ENCODE results near the gene ZCCHC3.
A peak's percentile ranks its signal among the peaks of the same experiment; 100 is the strongest.
"Not testable (repeated sequence)": the region's sequence is repeated elsewhere in the genome, so short reads cannot be mapped to it uniquely, and the experiment has no call there.

Gene ZCCHC3

DNA sequence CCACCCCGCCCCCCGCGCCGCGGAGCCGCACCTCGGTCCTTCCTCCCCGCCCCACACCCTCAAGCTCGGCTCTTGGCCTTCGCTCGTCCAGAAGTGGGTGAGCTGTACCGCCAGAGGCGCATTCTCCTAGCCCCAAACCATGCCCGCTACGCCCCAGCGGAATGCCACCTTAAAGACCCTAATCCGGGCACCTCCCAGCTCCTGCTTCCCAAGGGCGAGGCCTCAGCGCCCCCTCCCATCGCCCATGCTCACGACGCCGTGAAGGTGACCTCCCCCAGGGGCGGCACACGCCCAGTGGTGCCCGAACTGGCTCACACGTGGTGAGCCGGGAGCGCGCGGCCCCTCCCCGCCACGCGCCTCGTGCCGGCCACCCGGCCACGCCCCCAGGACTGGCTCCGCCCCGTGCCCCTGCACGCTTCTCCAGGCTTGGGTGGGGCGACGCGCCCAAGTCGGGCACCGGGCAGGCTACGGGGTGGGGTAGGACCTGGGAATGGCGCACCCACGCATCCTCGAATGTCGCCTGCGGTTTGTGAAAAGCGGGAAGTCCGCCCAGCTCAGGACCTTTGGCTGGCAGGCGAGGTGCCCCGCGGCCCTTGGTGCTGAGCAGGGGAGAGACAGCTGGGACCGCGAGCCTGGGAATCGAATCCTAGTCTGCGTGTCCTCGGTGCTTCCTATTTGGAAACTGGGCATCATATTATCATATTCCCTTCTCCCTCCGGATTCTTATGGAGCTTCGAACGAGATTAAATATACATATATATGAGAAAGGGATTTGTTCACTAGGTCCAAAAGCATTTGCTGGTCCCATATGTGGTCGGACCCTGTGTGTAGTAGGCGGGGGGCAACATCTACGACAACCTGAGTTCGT is 27.0 kb downstream of the ZCCHC3 start:
- peaks cover 32% of the 10 kb centered on the region for H3K4me1 Mint-ChIP-seq
- DNase-seq (peak; percentile 86 to 92), ATAC-seq (peak; percentile 69)
- peak overlapping the region; percentile 89 to 90 for H3K4me3 Mint-ChIP-seq
- no peaks in the 10 kb centered on the region for H3K9me3 Mint-ChIP-seq
- peak overlapping the region; percentile 49 to 85 for H3K27ac Mint-ChIP-seq
- no peaks in the 10 kb centered on the region for H3K27me3 Mint-ChIP-seq

DNA sequence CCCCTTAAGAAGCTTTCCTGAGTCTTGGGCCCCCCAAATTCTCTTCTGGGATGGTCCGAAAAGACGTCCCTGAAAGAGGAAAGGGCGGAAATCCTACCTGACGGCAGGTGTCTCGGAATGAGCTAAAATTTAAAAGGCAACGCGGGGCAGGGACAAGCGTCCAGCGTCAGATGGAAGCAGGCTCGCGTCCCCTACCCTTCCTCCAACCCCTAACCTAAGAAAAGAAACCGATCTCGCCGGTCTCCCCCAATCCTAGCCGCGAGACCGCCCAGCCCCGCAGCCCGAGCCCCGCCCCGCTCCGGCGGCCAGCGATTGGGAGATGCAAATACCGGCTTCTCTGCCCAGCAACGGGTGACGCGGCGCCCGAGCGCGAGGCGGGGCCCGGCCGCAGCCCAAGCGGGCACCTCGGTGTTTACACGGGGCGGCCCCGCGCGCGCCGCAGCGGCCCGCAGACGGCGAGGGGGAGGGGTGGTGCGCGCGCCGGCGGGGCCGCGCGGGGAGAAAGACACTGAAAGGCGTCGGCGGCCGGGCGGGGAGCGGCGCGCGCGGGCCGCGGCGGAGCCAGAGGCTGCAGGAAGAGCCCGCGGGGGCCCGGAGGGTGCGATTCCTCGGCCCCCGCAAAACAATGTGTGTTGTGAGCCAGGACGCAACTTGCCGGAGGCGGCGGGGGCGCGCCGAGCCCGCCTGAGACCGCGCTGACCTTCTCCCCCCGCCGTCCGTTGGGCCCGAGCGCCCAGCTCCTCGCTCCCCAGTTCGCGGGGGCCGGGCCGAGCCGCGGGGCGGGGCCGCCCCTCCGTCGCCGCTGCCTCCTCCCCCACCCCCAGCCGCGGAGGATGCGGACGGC is 27.9 kb downstream of the ZCCHC3 start, which contains the start of gene SOX12:
SOX12 (plus strand) TSS at position 508 of the 844 bp plus-strand sequence. CDS start 373 bp downstream, outside the sequence.
- Mint-ChIP-seq H3K4me1 (peaks cover 41% of the 10 kb centered on the region), H3K4me3 (peak within 1 kb of the TSS; percentile 91 to 95), H3K27ac (peak within 1 kb of the TSS; percentile 76 to 85), H3K9me3 (no peaks in the 10 kb centered on the region), H3K27me3 (no peaks in the 10 kb centered on the region)
- ATAC-seq (peak; percentile 81), DNase-seq (peak; percentile 94 to 97)

DNA sequence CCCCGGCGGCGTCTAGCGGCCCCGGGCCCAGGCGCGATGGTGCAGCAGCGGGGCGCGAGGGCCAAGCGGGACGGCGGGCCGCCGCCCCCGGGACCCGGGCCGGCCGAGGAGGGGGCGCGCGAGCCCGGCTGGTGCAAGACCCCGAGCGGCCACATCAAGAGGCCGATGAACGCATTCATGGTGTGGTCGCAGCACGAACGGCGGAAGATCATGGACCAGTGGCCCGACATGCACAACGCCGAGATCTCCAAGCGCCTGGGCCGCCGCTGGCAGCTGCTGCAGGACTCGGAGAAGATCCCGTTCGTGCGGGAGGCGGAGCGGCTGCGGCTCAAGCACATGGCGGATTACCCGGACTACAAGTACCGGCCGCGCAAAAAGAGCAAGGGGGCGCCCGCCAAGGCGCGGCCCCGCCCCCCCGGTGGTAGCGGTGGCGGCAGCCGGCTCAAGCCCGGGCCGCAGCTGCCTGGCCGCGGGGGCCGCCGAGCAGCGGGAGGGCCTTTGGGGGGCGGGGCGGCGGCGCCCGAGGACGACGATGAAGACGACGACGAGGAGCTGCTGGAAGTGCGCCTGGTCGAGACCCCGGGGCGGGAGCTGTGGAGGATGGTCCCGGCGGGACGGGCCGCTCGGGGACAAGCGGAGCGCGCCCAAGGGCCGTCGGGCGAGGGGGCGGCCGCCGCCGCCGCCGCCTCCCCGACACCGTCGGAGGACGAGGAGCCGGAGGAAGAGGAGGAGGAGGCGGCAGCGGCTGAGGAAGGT is 28.7 kb downstream of the ZCCHC3 start:
- Mint-ChIP-seq H3K27me3 (no peaks in the 10 kb centered on the region), H3K4me3 (peak overlapping the region; percentile 91 to 95), H3K27ac (peak overlapping the region; percentile 72 to 76), H3K9me3 (no peaks in the 10 kb centered on the region), H3K4me1 (peaks cover 47% of the 10 kb centered on the region)
- peak; percentile 63 to 73 for DNase-seq
- ATAC-seq, result peak; percentile 1

DNA sequence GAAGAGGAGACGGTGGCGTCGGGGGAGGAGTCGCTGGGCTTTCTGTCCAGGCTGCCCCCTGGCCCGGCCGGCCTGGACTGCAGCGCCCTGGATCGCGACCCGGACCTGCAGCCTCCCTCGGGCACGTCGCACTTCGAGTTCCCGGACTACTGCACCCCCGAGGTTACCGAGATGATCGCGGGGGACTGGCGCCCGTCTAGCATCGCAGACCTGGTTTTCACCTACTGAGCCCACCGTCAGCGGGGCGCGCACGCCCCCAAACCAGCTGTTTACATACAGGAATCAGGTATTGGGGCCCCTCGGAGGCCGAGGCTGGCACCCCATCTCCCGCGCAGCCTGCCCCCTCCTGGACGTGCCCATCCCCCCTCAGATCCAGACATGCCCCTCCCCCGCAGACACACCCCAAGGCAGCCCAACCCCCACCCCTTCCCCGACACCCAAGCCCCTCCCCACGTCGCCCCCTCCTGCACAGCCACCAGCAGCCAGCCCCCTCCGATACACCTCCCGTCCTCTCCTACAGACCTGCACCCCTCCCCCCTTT is 29.3 kb downstream of the ZCCHC3 start:
- DNase-seq, result no peak
- ATAC-seq, result peak; percentile 27
- Mint-ChIP-seq H3K9me3 (no peaks in the 10 kb centered on the region), H3K27me3 (no peaks in the 10 kb centered on the region), H3K4me1 (peaks cover 47% of the 10 kb centered on the region), H3K4me3 (peak overlapping the region; percentile 91 to 95), H3K27ac (peak overlapping the region; percentile 93)

DNA sequence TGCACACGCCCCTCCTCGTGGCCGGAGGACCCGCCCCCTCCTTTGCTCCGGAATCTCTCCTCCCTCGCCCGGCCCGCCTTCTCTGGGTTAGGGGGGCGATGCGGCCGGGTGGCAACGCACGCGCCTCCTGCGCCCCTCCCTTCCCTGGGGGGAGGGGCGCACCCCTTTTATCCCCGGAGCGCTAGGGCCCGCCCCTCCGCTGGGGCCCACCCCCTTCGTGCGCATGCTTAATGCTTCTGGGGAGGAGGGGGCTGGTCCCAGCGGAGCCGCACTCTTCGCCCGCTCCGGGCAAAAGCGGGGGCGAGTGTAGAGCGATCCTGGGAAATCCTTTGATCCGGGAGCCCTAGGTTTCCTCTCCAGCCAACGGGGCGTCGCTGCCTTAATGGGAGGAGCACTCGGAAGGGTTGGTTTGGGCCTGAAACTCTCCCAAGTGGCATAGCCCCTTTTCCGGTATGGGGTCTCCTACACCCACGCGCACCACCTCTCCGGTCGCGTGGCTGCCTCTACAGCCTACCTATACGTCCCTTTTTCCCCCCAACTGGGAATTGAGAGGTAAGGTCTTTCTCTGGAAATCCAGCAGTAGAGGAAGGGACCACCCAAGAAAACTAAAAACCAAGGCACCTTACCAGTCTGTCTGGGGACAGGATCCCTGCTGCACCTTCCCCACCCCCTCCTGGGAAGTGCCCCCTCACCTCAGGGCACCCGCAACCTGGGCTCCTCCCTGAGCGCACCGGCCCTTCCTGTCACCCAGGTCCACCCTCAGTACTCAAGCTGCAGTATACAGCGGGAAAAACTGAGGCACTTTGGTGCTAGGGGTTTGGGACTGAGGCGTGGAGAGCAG is 30.0 kb downstream of the ZCCHC3 start:
- peak; percentile 83 to 86 for DNase-seq
- Mint-ChIP-seq H3K27me3 (no peaks in the 10 kb centered on the region), H3K4me1 (peaks cover 47% of the 10 kb centered on the region), H3K9me3 (no peaks in the 10 kb centered on the region), H3K4me3 (peak overlapping the region; percentile 91 to 95), H3K27ac (peak overlapping the region; percentile 46 to 93)
- peak; percentile 19 for ATAC-seq

DNA sequence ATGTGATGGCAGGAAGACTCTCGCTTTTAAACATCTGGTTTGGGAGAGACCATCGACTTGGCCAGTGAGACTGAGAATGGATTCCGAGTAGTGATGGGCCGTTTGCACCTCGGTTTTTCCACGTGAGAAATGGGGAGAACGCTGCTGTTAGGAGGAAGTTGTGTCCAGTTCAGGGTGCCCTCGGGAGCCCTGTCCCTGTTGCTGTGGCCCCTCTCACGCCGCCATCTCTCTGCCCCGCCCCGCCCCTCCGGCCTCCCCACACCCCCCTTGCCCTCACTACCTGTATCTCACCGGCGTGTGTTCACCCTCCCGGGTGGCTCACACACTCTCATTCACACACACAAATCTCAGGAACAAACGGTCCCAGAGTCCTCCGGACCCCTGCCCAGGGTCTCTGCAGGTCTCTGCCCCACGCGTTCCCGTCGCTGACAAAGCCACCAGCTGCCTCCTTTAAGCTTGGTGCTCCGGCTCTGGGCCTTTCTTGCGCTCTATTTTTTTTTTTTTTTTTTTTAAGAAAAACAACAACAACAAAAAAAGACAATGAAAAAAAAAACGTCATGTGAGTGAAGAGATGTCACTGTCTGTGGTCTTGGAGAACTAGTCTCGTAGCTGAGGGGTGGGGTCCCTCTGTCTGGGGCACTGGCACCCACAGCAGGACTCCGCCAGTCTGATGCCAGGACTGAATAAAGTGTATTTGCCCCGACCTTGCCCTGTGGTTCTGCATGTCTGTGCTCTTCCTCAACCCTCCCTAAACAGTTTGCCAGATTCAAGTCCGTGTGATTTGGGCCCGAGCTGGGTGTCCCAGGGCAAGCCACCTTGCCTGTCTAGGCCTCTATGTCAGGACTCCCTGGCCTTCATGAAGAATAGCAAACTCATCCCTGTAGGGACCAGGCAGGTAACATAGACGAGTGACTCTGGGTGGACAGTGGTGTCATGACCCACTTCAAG is 30.9 kb downstream of the ZCCHC3 start:
- Mint-ChIP-seq H3K9me3 (no peaks in the 10 kb centered on the region), H3K4me3 (peak overlapping the region; percentile 91 to 95), H3K4me1 (peaks cover 47% of the 10 kb centered on the region), H3K27ac (no peak overlapping the region), H3K27me3 (no peaks in the 10 kb centered on the region)
- no peak for DNase-seq
- ATAC-seq, result no peak

DNA sequence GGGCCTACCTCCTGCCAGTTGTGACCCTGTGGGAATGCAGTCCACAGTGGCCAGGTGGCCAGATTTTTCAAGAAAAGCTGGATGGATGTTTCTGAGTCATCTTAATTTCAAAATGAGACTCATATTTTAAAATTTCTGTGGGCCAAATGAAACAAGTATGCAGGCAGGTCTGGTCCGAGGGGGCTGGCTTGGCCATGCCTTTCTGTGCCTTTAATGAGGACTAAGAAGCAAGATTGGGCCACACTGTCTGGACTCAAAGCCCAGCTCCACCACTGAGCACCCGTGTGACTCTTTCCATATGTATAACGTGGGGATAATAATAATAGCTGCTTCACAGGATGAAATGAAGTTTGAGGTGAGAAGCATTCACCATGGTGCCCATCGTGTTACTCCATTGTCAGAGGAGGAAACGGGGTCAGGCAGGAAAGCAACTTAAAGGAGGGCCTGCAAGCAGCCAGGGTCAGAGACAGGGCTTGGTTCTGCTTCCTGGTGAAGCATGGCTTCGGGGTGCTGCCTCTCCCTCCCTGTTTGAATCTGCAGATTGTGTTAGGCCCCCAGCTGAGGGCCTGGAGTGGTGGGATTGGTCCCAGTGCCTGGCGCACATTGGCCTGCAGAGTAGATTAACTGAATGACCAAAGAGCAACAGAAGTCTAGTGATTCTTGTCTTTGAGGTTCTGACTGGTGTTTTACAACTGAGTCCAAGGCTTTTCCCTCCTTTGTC is 31.8 kb downstream of the ZCCHC3 start:
- no peaks in the 10 kb centered on the region for H3K27me3 Mint-ChIP-seq
- H3K4me1 Mint-ChIP-seq, result peaks cover 39% of the 10 kb centered on the region
- ATAC-seq (no peak), DNase-seq (no peak)
- H3K27ac Mint-ChIP-seq, result no peak overlapping the region
- no peaks in the 10 kb centered on the region for H3K9me3 Mint-ChIP-seq
- H3K4me3 Mint-ChIP-seq, result peak overlapping the region; percentile 91 to 95

DNA sequence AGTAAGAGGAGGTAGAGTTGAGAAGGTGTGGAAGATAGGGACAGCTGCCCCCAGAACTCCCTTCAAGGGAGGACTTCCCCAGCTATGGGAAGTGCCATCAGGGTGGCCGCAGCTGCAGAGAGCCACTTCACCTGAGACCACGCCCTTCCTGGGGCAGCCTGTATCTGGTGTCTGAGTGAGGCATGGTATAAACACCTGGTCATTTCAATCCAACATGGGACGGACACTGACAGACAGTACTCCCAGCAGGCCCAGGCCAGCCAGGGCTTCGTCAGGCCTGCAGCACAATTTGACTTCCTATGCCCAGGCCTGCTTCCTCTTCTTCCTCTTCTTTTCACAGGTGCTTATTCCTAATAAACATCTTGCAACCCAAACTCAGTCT is 32.5 kb downstream of the ZCCHC3 start:
- Mint-ChIP-seq H3K9me3 (no peaks in the 10 kb centered on the region), H3K4me1 (peaks cover 35% of the 10 kb centered on the region), H3K4me3 (no peak overlapping the region), H3K27ac (peak overlapping the region in 1 of 2 donors; percentile 50), H3K27me3 (no peaks in the 10 kb centered on the region)
- DNase-seq (no peak), ATAC-seq (no peak)

DNA sequence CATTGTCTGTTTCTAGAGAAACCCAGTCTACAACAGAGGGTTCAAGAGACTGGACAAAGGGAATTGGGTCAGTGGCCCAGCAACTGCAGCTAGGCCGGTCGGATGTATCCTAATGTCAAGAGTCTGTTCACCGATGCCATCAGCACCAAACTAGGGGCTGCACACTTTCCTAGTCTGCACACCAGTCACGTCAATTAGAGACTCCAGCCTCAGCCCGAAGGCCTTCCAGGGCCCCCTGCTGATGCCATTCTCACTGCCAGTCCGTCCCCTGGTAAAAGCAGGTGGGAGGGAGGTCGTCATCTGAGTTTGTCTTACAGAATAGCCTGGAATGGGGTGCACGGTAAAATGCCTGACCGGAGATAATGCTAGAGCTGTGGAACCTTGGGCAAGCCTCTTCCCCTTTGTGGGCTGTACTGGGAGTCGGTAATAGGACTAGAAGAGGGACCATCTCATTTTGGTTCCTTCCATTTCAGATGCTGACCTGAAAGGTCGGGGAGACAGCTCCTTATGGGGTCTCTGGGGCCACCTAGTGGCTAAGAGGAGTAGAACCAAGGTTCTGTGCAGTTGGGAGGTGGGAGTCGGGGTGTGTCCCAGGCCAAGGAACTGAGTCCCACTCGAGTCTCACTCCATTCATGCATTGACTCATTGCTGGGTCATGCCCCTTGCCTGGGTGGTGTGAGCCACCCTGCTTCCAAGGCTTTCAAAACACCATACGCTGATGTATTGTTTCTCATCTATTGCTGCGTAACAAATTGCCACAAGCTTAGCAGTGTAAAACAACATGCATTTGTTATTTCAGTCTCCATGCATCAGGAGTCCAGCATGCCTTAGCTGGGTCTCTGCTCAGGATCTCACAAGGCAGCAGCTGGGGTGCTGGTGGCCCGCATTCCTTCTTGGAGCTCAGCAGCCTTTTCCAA is 33.1 kb downstream of the ZCCHC3 start:
- no peaks in the 10 kb centered on the region for H3K9me3 Mint-ChIP-seq
- DNase-seq (peak; percentile 71 to 72), ATAC-seq (peak; percentile 57)
- no peak overlapping the region for H3K4me3 Mint-ChIP-seq
- H3K27me3 Mint-ChIP-seq, result no peaks in the 10 kb centered on the region
- H3K27ac Mint-ChIP-seq, result peak overlapping the region in 1 of 2 donors; percentile 50
- peaks cover 35% of the 10 kb centered on the region for H3K4me1 Mint-ChIP-seq

DNA sequence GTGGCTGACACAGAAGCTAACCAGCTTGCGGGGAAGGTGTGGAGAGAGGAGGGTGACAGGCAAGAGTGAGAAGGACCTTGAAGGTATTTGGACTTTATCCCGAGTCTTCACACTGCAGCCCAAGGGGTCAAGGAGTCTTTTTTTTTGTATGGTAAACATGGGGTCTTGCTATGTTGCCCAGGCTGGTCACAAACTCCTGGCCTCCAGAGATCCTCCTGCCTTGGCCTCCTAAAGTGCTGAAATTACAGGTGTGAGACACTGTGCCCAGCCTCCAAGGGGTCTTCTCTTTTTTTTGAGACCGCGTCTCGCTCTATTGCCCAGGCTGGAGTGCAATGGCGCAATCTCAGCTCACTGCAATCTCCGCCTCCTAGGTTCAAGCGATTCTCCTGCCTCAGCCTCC is 37.2 kb downstream of the ZCCHC3 start:
- Mint-ChIP-seq H3K4me3 (no peak overlapping the region), H3K9me3 (no peaks in the 10 kb centered on the region), H3K4me1 (peaks cover 22% of the 10 kb centered on the region), H3K27me3 (no peaks in the 10 kb centered on the region), H3K27ac (no peak overlapping the region)
- DNase-seq (no peak), ATAC-seq (no peak)

DNA sequence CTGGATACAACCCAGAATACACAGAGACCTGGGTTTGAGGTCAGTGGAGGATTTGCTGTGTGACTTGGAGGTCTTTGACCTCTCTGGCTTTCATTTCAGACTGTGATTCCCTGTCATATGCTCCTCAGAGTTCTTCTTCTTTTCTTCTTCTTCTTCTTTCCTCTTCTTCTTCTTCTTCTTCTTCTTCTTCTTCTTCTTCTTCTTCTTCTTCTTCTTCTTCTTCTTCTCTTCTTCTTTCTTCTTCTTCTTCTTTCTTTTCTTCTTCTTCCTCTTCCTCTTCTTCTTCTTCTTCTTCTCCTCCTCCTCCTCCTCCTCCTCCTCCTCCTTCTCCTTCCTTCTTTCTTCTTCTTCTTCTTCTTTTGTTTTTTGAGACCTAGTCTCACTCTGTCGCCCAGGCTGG is 38.7 kb downstream of the ZCCHC3 start:
- H3K9me3 Mint-ChIP-seq, DNase-seq, ATAC-seq, H3K27me3 Mint-ChIP-seq, H3K4me1 Mint-ChIP-seq, H3K4me3 Mint-ChIP-seq: not testable (repeated sequence)
- H3K27ac Mint-ChIP-seq, result peak overlapping the region; percentile 28 to 43

DNA sequence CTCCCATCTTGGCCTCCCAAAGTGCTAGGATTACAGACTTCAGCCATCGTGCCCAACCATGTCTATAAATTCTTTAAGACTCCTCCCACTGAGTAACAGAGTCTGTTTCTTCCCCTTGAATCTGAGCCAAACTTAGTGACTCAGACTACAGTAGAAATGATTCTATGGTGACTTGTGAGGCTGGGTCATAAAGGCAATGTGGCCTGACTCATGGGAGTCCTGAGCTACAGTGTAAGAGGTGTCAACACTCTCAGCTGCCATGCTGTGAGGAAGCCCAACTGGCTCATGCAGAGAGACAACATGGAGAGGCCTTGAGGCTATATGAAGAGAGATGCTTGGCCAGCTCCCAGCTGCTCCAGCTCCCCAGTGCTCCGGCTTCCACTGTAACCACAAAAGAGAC is 44.3 kb downstream of the ZCCHC3 start:
- peak in 1 of 2 donors; percentile 38 for DNase-seq
- Mint-ChIP-seq H3K27ac (no peak overlapping the region), H3K4me3 (no peak overlapping the region), H3K4me1 (peaks cover 7% of the 10 kb centered on the region), H3K27me3 (peaks cover 6% of the 10 kb centered on the region), H3K9me3 (peaks cover 0 to 5% of the 10 kb centered on the region in 2 donors)
- ATAC-seq, result peak; percentile 90
